HCT116 (cell line): ENCODE results near the gene PRKCZ.

ENCODE experiments used
- CBX3 ChIP-seq: IDR thresholded peaks from 2 replicates; pipeline ENCODE4 v1.6.1; 2012; ENCODE audit warnings: low read depth
- POLR2A ChIP-seq: IDR thresholded peaks from 2 replicates; pipeline ENCODE4 v1.7.0; 2011; ENCODE audit warnings: borderline replicate concordance; ENCODE audit not compliant: insufficient read depth, insufficient read length; ENCODE audit errors: extremely low read depth
- RAD21 ChIP-seq: IDR thresholded peaks from 2 replicates; pipeline ENCODE4 v1.6.1; 2012; ENCODE audit warnings: low read depth, mild to moderate bottlenecking
- SP1 ChIP-seq: IDR thresholded peaks from 2 replicates; pipeline ENCODE4 v1.6.1; 2012; ENCODE audit warnings: low read depth
- TF ChIP-seq, protein P1 (sequence below), 3 experiments: fragments of 200-600 bp in 1 of 3; sonication (generic) in 1 of 3; IDR thresholded peaks in 2 of 3; conservative IDR thresholded peaks in 1 of 3; 2 replicates each; pipeline ENCODE4 v1.5.1; 2012 to 2017; ENCODE audit warnings: low read depth in 2 of 3, low read length in 2 of 3, antibody characterized with exemption in 1 of 3, borderline replicate concordance in 1 of 3, control low read depth in 1 of 3, mild to moderate bottlenecking in 1 of 3, mixed read lengths in 1 of 3, mixed run types in 1 of 3, moderate library complexity in 1 of 3; ENCODE audit not compliant: insufficient read depth in 1 of 3

DNA sequence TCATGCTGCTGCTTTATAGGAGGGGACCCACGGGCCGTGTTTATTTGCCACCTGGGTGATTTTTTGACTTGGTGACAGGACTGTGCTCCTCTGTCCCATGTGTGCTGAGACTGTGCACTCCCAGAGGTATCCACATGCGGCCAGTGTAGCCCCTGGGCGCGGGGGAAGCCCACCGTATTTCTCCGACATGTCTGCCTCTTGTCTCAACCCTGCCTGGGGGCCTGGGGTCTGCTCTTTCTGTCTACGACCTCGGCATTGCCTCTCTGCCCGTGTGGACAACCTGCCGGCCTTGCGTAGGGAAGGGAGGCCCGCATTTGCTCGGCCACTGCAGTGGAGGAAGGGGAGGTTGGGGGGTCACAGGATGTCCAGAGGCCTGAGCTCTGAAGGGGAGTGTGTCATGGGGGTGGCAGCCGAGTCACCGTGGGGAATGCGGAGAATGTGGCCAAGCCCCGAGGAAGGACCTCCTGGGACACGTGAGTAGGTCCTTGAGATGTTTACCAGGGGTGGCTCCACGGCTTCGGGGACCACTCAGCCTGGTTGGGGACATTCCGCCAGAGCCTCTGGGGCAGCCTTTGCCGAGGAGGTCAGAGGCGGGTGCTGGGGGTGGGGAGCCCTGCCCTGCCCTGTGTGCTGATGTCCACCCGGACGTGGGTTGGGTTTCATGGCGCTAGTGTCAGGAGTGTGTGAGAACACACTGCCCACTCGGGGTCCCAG is 11.0 kb downstream of the PRKCZ start:
- TF ChIP-seq, protein P1, sequence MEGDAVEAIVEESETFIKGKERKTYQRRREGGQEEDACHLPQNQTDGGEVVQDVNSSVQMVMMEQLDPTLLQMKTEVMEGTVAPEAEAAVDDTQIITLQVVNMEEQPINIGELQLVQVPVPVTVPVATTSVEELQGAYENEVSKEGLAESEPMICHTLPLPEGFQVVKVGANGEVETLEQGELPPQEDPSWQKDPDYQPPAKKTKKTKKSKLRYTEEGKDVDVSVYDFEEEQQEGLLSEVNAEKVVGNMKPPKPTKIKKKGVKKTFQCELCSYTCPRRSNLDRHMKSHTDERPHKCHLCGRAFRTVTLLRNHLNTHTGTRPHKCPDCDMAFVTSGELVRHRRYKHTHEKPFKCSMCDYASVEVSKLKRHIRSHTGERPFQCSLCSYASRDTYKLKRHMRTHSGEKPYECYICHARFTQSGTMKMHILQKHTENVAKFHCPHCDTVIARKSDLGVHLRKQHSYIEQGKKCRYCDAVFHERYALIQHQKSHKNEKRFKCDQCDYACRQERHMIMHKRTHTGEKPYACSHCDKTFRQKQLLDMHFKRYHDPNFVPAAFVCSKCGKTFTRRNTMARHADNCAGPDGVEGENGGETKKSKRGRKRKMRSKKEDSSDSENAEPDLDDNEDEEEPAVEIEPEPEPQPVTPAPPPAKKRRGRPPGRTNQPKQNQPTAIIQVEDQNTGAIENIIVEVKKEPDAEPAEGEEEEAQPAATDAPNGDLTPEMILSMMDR (IDR thresholded peaks at IDR 0.05 in 2 of 3, conservative IDR thresholded peaks at IDR 0.05 in 1 of 3; ENCODE audit: borderline replicate concordance in 1 of 3, insufficient read depth in 1 of 3, low read depth in 2 of 3, low read length in 2 of 3): no peak
- TF ChIP-seq POLR2A: no peak
- no peak for TF ChIP-seq CBX3
- no peak for TF ChIP-seq RAD21
- no peak for TF ChIP-seq SP1
